Astrocyte (in vitro differentiated cells and primary cell): Measurements from ENCODE around the gene SLC45A2. TPM values are rescaled to one million over a fixed set of nuclear protein-coding genes. Genes with fewer than 3 reads are reported as not detected.

Experiments
- DNase-seq: peaks from one replicate; pipeline ENCODE4 v3.0.0-alpha.2; 2010; ENCODE audit warnings: low read depth
- FAIRE-seq: peaks from 2 replicates; lab custom pipeline; 2011; peaks lifted over from hg19 to GRCh38; lab: Jason Lieb, UNC
- H2AFZ ChIP-seq: 2 replicates; pipeline ENCODE4 v1.6.0; 2012; ENCODE audit warnings: low read depth, low read length, inconsistent platforms
- H3K27ac ChIP-seq: 2 replicates; pipeline ENCODE4 v1.5.1; 2011; ENCODE audit warnings: low read depth, low read length, inconsistent platforms
- H3K27me3 ChIP-seq: 2 replicates; pipeline ENCODE4 v1.6.0; 2011; ENCODE audit warnings: low read length, inconsistent platforms; ENCODE audit not compliant: insufficient read depth
- H3K36me3 ChIP-seq: 2 replicates; pipeline ENCODE4 v1.5.1; 2011; ENCODE audit warnings: low read length, inconsistent platforms; ENCODE audit not compliant: insufficient read depth
- H3K4me1 ChIP-seq: 2 replicates; pipeline ENCODE4 v1.5.1; 2011; ENCODE audit warnings: low read length, inconsistent platforms; ENCODE audit not compliant: insufficient read depth
- H3K4me2 ChIP-seq: 2 replicates; pipeline ENCODE4 v1.6.0; 2012; ENCODE audit warnings: low read length, inconsistent platforms
- H3K4me3 ChIP-seq: 2 replicates; pipeline ENCODE4 v1.5.1; 2011; ENCODE audit warnings: low read depth, mild to moderate bottlenecking, low read length, inconsistent platforms; ENCODE audit not compliant: insufficient read depth
- H3K79me2 ChIP-seq: 2 replicates; pipeline ENCODE4 v1.6.0; 2012; ENCODE audit warnings: mild to moderate bottlenecking, low read length, inconsistent platforms; ENCODE audit not compliant: insufficient read depth
- H3K9ac ChIP-seq: 2 replicates; pipeline ENCODE4 v1.6.0; 2012; ENCODE audit warnings: mild to moderate bottlenecking, low read length, inconsistent platforms
- H3K9me3 ChIP-seq: 2 replicates; pipeline ENCODE4 v1.5.1; 2012; ENCODE audit warnings: low read depth, mild to moderate bottlenecking, low read length, inconsistent platforms; ENCODE audit not compliant: insufficient read depth
- H4K20me1 ChIP-seq: 2 replicates; pipeline ENCODE4 v1.6.0; 2012; ENCODE audit warnings: low read length, inconsistent platforms; ENCODE audit not compliant: insufficient read depth
- H3K27ac Mint-ChIP-seq: one replicate; pipeline ENCODE4 v1.8.0; 2021; ENCODE audit warnings: mild to moderate bottlenecking, mixed read lengths; ENCODE audit not compliant: unreplicated experiment
- H3K27me3 Mint-ChIP-seq: one replicate; pipeline ENCODE4 v1.8.0; 2021; ENCODE audit warnings: low read depth, mixed read lengths; ENCODE audit not compliant: unreplicated experiment
- H3K36me3 Mint-ChIP-seq: one replicate; pipeline ENCODE4 v1.8.0; 2021; ENCODE audit warnings: low read depth, mixed read lengths; ENCODE audit not compliant: unreplicated experiment
- H3K4me1 Mint-ChIP-seq: one replicate; pipeline ENCODE4 v1.8.0; 2021; ENCODE audit warnings: low read depth, mixed read lengths; ENCODE audit not compliant: unreplicated experiment
- H3K4me3 Mint-ChIP-seq: one replicate; pipeline ENCODE4 v1.8.0; 2021; ENCODE audit warnings: mild to moderate bottlenecking, moderate library complexity, mixed read lengths; ENCODE audit not compliant: unreplicated experiment
- H3K9me3 Mint-ChIP-seq: one replicate; pipeline ENCODE4 v1.8.0; 2021; ENCODE audit warnings: mild to moderate bottlenecking, mixed read lengths; ENCODE audit not compliant: unreplicated experiment
- EZH2 ChIP-seq: IDR thresholded peaks from 2 replicates; pipeline ENCODE4 v1.6.1; 2012; ENCODE audit warnings: mild to moderate bottlenecking, low read length, inconsistent platforms; ENCODE audit not compliant: insufficient read depth
- total RNA-seq: library from RNA; stranded (reverse); gene quantifications from 2 replicates; pipeline ENCODE4 v1.2.1, GENCODE V29; 2021
- TF ChIP-seq, protein P1 (sequence below): IDR thresholded peaks from 2 replicates; pipeline ENCODE4 v1.5.1; 2011; ENCODE audit warnings: low read depth, mild to moderate bottlenecking, inconsistent platforms, low read length, moderate library complexity; ENCODE audit not compliant: insufficient read depth

The SLC45A2 gene
- total RNA-seq, 1 donor from 2014 or later: 0.98 TPM

DNA sequence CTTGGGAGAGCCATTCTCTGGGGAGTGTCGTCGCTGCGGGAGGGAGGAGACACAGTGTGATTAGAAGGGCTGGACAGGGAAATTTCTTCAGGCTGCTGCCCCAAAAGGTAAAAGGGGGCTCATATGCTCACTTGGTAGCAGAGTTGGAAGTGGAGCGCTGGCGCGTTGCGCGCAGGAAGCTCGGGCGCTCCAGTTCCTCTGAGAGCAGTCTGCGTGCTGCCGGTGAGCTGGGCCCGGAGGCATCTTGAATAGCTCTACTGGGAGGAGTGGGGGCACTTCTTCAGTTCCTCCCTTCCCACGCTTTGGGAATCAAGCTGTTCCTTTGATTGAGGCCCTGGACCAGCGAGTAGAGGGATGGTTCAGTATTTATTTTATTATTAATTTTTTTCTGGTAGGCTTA lies 45.6 kb downstream of the SLC45A2 start:
- Histone ChIP-seq H3K27me3 (peaks cover 50% of the 10 kb centered on the region), H3K9ac (no peak overlapping the region), H3K4me1 (peaks cover 17% of the 10 kb centered on the region), H3K9me3 (no peaks in the 10 kb centered on the region), H3K79me2 (no peaks in the 10 kb centered on the region), H3K27ac (no peak overlapping the region), H4K20me1 (no peaks in the 10 kb centered on the region), H3K4me3 (no peak overlapping the region), H3K36me3 (no peaks in the 10 kb centered on the region), H3K4me2 (no peak overlapping the region), H2AFZ (no peak overlapping the region)
- DNase-seq (no peak), FAIRE-seq (no peak)
- Mint-ChIP-seq H3K9me3 (no peaks in the 10 kb centered on the region), H3K4me1 (peaks cover 13% of the 10 kb centered on the region), H3K4me3 (no peak overlapping the region), H3K27me3 (peaks cover 24% of the 10 kb centered on the region), H3K27ac (no peak overlapping the region), H3K36me3 (no peaks in the 10 kb centered on the region)
- TF ChIP-seq, protein P1, sequence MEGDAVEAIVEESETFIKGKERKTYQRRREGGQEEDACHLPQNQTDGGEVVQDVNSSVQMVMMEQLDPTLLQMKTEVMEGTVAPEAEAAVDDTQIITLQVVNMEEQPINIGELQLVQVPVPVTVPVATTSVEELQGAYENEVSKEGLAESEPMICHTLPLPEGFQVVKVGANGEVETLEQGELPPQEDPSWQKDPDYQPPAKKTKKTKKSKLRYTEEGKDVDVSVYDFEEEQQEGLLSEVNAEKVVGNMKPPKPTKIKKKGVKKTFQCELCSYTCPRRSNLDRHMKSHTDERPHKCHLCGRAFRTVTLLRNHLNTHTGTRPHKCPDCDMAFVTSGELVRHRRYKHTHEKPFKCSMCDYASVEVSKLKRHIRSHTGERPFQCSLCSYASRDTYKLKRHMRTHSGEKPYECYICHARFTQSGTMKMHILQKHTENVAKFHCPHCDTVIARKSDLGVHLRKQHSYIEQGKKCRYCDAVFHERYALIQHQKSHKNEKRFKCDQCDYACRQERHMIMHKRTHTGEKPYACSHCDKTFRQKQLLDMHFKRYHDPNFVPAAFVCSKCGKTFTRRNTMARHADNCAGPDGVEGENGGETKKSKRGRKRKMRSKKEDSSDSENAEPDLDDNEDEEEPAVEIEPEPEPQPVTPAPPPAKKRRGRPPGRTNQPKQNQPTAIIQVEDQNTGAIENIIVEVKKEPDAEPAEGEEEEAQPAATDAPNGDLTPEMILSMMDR: no peak
- TF ChIP-seq EZH2: no peak

DNA sequence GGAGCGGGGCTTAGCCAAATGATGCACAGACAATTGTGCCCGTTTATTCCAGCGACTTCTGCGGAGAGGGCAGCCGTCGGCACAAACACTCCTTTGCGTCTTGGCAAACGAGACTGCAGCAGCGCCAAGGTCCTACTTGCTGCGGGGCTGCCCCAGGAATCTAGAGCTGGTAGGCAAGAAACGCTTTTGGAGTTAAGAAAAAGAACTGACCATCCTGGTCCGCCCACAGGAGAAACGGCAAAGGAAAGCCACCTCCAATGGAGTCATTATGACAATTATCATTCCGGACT lies 46.0 kb downstream of the SLC45A2 start:
- Mint-ChIP-seq H3K27ac (no peak overlapping the region), H3K27me3 (peaks cover 23% of the 10 kb centered on the region), H3K36me3 (no peaks in the 10 kb centered on the region), H3K9me3 (no peaks in the 10 kb centered on the region), H3K4me1 (peaks cover 17% of the 10 kb centered on the region), H3K4me3 (no peak overlapping the region)
- Histone ChIP-seq H3K4me1 (peaks cover 21% of the 10 kb centered on the region), H3K9me3 (no peaks in the 10 kb centered on the region), H3K36me3 (no peaks in the 10 kb centered on the region), H3K27ac (no peak overlapping the region), H4K20me1 (no peaks in the 10 kb centered on the region), H2AFZ (no peak overlapping the region), H3K27me3 (peaks cover 50% of the 10 kb centered on the region), H3K79me2 (no peaks in the 10 kb centered on the region), H3K9ac (no peak overlapping the region), H3K4me2 (no peak overlapping the region), H3K4me3 (no peak overlapping the region)
- TF ChIP-seq, protein P1: no peak
- TF ChIP-seq EZH2: no peak
- DNase-seq (no peak), FAIRE-seq (no peak)

DNA sequence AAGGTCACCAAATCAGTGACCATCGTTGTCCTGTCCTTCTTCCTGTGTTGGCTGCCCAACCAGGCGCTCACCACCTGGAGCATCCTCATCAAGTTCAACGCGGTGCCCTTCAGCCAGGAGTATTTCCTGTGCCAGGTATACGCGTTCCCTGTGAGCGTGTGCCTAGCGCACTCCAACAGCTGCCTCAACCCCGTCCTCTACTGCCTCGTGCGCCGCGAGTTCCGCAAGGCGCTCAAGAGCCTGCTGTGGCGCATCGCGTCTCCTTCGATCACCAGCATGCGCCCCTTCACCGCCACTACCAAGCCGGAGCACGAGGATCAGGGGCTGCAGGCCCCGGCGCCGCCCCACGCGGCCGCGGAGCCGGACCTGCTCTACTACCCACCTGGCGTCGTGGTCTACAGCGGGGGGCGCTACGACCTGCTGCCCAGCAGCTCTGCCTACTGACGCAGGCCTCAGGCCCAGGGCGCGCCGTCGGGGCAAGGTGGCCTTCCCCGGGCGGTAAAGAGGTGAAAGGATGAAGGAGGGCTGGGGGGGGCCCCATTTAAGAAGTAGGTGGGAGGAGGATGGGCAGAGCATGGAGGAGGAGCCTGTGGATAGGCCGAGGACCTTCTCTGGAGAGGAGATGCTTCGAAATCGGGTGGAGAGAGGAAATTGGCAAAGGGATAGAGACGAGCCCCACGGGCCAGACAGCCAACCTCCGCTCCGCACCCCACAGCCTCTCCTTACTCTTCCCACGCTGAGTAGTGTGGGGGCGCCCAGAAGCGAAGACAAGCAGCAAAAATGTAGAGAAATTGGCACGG lies 46.6 kb downstream of the SLC45A2 start:
- H2AFZ ChIP-seq: no peak overlapping the region
- Mint-ChIP-seq H3K36me3 (no peaks in the 10 kb centered on the region), H3K4me3 (no peak overlapping the region), H3K4me1 (peaks cover 18% of the 10 kb centered on the region), H3K9me3 (no peaks in the 10 kb centered on the region), H3K27ac (no peak overlapping the region), H3K27me3 (peaks cover 22% of the 10 kb centered on the region)
- H3K4me2 ChIP-seq: peak overlapping the region; percentile 99
- H3K9me3 ChIP-seq: no peaks in the 10 kb centered on the region
- DNase-seq: no peak
- H3K4me1 ChIP-seq: peaks cover 21% of the 10 kb centered on the region
- H3K79me2 ChIP-seq: no peaks in the 10 kb centered on the region
- no peaks in the 10 kb centered on the region for H4K20me1 ChIP-seq
- no peak overlapping the region for H3K4me3 ChIP-seq
- H3K9ac ChIP-seq: no peak overlapping the region
- H3K27me3 ChIP-seq: peaks cover 48% of the 10 kb centered on the region
- no peaks in the 10 kb centered on the region for H3K36me3 ChIP-seq
- H3K27ac ChIP-seq: no peak overlapping the region
- TF ChIP-seq, protein P1: no peak
- peak; percentile 34 for TF ChIP-seq EZH2
- FAIRE-seq: no peak
